HG03066 (cell line): ENCODE data around the gene DYNLT1.
"Not testable (repeated sequence)": the region's sequence is repeated elsewhere in the genome, so short reads cannot be mapped to it uniquely, and the experiment has no call there.

Source experiments
- ATAC-seq: cut with Tn5 transposase; IDR thresholded peaks from one replicate; pipeline ENCODE4 v1.9.1; 2021; ENCODE audit warnings: low read depth; ENCODE audit not compliant: unreplicated experiment

Gene DYNLT1

DNA sequence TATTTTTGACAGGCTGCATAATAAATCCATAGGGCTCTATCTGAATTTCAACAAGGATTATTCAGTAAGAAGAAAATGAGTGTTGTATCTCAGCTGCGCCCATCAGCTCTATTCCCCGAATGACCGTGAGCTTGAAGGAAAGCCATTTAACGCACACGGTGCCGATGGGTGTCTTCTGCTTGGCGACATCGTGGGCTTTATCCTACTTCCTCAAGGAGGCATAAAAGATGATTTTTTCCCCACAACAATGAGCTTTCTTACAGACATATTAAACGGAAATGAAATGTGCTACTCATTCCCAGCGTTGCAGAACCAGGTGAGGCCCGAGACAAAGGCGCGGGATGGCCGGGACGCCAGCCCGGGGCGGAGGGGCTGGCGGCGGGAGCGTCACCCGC lies 710 bp downstream of the DYNLT1 start:
- no peak for ATAC-seq

DNA sequence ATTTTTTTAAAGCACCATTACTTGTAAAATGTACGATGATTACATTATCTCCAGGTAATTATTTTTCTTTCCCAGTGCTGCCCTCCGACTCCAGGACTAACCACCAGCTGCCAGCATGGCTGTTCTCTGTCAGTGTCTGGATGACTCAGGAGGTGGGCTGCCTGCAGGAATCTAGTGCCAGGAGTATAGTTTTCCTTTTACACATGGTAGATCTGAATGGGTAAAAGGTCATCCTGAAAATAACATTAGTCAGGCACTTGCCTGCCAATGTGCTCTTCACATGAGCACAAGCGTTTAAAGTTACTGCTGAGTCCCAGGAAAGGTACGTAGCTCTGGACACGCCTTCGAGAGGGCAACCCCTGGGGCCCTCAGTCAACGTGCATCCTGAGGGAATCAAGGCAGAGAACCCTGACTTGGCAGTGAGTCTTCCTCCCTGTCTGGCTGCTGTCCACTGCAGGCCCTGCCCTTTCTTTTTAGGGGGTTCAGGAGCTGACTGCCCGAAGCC lies 2.4 kb downstream of the DYNLT1 start:
- no peak for ATAC-seq

DNA sequence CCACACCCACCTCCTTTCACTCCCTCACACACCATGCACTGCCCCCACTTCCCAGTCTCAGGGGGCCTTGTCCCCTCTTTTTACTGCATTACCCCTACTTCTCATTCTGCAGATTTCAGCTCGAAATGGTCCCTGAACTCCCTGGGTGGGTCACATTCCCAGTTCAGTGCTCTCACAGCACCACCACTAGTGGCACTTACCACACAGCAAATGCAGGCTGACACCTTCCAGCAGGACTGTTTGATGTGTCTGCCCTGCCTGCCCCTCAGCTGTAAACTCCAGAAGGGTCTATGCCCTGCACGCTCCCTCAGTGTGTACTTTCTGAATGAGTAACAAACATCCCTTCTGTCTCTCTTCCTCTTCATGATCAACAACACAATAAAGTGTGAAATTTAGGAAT lies 4.0 kb downstream of the DYNLT1 start:
- no peak for ATAC-seq

DNA sequence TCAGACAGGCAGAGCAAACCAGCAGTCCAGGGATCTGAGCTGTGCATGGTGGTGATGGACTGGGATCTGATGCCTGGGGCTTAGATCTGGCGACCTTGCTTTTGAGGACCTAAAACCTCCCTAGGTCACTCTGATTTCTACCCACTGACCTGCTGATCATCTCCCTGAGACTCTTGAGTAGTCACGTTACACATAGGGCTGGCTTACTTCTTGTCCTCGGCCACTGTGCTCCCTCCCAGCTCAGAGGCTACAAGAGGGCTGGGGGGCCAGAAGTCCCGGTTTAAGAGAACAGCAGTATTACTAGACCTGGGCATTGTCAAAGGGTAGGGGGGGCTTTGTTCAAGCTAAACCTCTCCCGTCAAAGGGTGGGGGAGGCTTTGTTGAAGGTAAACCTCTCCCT lies 5.5 kb downstream of the DYNLT1 start:
- ATAC-seq: no peak

DNA sequence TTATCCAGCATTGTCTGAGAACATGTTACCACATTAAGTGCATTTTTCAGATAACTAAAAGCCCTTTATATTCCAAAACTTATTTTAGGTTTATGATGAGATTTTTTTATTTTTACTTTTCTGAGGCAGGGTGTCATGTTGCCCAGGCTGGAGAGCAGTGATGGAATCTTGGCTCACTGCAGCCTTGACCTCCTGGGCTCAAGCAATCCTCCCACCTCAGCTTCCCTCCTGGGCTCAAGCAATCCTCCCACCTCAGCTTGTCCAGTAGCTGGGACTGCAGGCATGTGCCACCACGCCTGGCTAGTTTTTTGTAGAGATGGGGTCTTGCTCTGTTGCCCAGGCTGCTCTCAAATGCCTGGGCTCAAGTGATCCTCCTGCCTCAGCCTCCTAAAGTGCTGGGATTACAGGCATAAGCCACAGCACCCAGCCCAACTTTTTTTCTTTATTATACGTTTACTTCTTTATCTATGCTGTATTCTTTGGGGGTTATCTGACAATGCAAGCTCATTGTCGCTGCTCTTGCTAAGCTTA lies 6.2 kb downstream of the DYNLT1 start:
- no peak for ATAC-seq

DNA sequence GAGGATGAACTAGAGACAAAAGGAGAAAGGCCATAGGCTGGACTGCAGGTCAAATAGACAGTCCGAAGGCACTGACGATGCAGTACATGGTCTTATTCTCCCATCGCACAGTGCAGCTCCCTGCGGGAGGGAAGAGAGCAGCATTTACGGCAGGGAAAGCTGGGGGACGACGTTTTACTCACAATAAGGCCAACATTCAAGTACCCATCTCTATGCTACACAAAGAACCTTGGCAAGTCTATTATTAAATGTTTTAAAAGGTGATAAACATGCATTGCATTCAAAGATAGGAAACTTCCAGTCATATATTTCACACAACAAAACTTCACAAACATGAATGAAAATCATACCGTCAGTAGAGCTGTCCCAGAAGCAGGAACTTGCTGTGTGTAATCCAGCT lies 7.8 kb downstream of the DYNLT1 start:
- no peak for ATAC-seq

DNA sequence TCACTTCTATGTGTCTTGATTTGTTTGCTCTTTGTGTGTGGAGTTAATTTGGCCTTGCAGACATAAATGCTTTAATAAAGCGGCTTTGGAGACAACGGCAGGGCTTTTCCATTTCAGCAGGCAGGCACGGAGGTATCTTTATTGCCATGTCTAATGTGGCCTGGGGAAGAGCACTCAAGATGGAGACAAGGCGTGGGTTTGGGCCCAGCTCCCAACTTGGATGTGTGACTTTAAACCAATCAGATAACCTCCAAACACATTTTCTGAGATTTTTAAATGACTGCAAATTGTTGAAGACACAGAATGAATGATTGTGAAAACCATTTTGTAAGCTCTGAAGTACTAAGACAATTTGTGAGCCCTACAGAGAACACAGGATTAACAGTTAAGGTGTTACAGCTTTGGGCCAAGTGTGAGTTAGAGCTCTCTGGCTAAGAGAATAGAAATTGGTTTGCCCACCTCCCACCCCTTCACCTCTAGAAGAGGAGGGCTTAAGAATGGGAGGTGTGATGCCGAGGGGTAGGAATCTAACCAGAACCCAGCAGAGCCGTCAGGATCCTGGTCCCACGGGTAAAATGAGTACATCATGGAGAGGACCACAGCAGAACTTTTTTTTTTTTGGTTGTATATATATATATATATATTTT lies 9.0 kb downstream of the DYNLT1 start:
- no peak for ATAC-seq

DNA sequence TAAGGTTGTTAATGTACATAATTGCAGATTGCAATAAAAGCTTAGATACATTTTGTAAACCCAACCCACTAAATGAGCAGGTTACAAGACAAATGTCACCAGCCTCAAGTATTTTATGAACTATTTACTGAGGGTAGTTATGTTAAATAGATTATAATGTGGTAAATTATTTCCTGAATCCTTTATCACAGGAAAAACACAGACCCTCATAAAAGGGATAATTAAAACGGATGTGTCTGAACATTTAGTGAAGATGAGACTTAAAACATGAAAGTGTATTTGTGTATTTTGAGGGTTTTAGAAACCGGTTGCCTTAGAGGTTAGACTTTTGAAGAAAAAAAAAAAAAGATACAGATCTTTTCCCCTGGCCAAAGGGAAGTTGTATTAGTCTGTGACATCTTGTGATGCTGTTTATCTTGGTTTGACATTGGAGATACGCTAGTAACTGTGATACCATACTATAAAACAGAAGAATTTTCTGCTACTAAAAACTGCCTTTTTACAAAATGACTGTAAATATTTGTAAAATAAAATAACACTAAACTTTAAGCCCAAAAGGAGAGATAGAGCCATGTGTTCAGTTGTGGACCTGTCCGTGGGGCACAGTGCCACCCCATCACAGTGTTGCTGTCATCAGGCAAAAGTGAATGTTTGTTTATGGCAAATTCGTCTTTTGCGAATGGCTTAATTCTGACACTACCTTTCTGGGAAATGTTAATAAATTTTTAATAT lies 9.7 kb downstream of the DYNLT1 start:
- no peak for ATAC-seq

DNA sequence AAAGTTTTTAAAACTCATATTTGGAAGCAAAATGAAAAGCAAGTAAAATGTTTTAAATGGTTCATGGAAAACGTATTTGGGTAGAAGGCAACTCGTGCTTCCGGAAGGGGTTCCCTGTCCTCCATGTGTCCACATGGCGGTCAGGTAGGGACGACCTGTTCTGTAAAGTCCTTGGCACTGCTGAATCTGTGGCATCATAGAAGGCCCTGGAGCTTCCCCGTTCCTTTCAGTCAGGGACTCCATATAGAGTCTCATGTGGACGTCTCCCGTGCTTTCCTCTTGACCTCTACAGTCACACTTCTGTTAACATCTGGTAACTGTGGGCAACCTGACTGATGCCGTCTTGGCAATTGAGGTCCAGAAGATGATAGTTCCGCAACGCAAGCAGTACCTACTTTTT lies 11.4 kb downstream of the DYNLT1 start:
- ATAC-seq: no peak

DNA sequence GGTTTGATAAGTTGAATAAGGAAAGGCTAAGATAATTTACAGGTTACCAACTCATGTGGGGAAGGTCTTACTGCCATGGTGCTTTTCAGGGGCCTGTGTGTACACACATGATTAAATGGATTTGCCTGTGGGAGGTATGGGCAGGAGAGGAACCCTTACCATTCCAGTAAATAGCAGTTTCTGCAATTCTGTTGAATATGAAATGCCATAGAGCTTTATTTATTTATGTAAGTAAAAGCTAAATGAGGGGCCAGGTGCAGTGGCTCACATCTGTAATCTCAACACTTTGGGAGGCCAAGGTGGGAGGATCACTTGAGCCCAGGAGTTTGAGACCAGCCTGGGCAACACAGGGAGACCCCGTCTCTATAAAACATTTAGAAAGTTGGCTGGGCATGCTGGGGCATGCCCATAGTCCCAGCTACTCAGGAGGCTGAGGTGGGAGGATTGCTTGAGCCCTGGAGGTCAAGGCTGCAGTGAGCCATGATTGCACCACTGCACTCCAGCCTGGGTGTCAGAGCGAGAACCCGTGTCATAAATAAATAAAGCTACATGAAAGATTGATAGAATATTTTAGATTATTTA lies 11.9 kb downstream of the DYNLT1 start:
- not testable (repeated sequence) for ATAC-seq

DNA sequence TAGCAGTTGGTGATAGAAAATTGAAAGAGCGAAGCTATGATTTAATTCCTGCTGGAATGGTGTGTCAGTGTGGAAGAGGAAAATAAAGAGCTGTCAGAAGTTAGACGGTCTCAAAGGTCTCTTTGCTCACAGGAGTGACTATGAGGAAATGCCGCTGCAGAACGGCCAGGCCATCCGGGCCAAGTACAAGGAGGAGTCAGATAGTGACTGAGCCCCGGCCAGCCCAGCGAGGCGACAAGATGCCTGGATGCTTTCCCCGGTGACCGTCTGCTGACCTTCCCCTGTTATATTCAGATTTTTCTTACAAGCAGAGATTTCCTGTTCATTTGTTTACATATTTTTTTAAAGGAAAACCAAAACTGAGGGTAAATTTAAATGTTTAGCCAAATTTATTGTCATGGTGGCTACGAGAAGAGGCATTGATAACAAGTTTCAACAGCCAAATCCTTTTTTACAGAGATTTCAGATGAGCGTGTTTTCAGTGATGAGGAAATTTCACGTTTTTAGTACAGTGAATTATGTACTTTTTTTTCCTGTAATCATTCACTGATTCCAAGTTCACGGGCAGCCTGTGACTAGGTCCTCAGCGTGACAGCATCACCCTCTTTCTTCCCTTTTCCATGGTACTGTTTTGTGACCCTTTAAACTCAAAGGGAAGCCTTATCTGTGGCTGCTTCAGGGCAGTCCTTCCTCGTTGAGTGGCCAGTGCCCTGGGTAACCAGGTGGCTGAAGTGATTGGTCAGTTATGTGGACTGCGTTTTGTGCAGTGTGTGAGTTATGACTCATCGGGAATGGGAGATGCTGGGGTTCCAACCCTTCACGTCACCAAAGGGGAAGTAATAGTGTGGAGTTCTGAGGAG lies 12.6 kb downstream of the DYNLT1 start:
- no peak for ATAC-seq

DNA sequence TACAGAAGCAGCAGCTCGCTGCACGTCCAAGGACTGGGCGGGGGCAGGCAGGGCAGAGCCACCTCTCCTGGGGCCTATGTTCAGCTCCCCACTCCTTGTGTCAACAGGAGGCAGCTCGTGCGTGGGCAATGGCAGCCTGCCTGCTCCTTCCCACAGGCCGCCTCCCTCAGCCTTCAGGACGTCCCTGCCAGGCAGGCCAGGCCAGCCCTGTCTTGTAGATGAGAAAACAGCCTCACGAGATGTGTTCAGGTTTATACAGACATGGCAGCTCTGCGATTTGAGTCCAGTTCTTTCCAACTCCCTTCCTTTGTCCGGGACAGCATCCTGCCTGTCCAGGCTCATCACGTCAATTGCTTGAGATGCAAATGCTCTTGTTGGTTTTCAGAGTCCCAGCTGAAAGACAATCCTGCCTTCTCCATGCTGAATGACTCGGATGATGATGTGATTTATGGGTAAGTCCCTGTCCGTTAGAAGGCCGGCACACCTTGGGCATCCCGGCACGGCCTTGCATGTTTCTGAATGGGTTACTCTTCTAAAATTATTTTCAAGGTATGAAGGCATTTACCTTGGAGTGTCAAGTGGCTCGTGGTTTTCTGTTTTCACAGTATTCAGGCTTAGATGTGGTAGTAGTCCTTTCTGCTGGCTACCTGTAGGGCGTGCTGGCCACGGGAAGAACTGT lies 13.5 kb downstream of the DYNLT1 start:
- no peak for ATAC-seq

DNA sequence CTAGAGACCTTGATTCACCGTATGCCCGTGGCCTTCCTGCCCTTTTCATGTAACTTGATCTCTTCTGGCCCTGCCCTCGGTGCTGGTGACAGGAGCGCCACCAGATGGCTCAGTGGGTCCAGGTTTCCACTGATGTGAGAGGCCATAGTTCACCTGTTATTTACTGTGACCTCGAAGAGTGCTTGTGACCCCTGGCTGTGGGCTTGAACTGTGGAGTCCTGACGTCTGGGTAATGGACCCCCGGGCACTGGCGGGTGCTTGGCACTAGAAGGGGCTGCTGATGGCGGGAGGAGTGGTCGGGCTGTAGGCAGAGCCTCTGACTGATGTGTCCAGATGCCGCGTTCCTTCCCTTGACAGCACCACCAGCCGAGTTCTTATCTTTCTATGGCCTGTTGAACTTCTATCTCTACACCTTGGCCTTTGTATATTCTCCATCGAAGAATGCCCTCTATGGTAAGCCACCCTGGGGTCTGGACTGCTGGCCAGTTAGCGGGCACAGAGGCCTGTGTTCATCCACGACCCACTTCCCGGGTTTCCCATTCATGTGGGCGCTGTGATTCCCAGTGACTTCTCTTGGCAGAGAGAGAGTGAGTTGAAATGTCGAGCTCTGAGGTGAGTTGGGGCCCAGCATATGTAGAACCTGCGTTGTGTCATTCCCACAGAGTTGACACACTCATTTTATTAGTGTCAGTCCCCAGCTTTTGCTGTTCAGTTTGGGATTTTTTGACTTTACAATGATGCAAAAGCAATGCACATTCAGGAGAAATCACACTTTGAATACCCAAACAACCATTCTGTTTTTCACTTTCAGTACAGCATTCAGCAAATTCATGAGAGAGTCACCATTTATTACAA lies 14.9 kb downstream of the DYNLT1 start:
- ATAC-seq: no peak

DNA sequence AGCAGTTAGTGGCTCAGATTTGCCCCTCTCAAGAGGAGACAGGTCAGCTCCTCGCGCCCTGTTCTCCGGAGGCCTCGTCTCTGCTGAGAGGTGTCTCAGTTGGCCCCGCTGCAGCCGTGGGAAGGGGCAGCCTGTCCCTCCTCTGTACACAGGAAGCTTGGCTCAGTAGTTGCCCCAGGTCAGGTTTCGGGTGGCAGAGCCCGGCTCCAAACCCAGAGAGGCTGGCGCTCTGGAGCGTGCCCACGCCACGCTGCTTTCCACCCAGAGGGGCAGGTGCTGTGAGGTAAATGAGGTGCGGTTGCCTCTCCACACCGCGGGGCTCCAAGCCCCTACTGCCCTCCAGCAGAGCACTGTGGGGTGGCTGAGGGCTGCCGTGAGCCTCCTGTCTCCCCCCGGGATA lies 16.0 kb downstream of the DYNLT1 start:
- no peak for ATAC-seq

DNA sequence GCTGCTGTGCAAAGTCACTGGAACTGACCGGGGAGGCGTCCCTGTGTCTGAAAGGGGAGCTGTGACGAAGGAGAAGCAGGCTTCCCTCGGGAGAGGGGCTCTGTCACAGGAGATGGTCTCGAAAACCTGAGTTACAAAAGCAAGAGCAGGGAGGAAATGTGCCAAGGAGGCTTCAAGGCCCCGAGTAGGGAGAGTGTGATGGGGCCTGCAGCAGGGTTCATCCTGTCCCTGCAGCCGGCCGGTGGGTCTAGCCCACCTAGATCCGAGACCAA lies 16.7 kb downstream of the DYNLT1 start:
- no peak for ATAC-seq

DNA sequence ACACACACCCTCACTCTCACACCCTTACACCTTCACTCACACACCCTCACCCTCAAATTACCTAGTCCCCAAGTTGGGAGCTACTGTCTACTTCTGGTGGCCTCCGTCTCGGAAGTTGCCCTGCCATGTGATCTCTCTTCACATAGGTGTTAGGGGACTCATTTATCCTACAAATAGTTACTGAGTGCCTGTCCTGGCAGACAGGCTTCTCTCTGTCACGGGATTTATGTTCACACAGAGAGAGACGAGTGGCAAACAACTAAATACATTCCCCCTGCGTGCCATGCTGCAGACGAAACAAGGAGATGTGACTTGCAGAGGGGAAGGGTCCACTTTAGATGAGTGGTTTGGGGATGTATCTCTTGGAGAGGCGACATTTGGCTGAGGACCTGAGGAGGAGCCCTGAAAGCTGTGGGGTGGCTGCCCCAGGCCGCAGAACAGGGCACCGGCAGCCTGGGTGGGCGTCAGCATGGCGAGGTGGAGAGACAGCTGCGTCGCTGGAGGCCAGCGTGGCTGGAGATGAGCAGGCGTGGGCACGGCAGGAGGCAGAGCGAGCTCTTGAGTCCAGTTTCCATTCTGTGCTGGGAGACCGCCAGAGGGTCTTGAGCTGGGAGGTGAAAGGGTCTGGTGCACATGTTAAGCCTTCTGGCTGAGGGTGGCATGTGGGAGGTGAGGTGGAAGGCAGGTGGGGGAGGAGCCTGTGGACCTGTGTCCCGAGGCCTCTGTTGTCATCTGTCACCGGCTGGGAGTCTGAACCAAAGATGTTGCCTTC lies 17.2 kb downstream of the DYNLT1 start:
- ATAC-seq: no peak

DNA sequence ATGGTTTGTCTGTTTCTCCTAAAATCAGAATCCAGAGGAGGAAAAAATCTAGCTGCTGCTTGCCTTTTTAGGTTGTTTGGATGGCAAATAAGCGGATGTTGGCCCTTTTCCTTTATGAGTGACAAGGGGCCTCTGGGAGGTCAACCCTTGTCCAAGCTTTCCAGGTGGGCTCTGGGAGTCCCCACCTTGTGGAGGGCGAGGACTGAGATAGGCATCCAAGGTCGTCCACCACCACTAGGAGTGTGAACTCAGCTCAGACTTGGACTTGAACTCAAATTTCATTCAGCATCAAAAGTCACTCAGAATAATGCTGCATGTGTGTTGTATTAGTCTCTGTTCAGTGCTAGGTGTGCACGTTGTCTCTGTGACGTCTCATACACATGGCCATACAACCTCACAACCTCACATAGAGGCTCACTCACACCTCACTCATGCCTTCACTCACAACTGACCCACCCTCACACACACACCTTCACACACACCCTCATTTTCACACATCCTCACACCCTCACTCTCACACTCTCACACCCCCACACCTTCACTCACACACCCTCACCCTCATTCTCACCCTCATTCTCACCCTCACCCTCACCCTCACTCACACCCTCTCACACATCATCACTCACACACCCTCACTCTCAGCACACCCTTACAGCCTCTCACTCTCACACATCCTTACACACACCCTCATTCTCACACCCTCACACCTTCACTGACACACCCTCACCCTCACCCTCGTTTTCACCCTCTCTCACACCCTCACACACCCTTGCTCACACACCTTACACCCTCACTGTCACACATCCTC lies 18.0 kb downstream of the DYNLT1 start:
- ATAC-seq: no peak

DNA sequence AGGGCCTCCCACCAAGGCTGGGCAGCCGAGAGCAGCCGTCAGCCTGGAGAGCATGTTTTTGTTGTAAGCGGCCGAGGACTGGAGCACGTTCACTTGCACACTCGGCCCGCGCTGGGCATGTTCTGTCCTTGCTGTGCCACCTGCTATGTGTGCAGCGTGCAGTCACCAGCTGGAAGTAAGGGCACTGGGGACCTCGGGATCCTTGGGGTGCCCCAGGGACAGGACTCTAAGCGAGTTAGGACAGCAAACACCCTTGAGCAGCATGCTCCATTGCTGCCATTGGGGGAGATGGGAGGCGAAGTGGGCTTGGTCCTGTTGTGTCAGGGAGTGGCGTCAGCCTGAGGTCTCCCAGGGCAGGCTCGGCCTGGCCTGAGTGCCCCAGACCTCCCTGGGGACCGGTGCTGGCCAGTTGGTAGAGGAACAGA lies 18.6 kb downstream of the DYNLT1 start:
- ATAC-seq: no peak
